ENCODE results near the gene AKAP13.

Gene AKAP13

GRCh38 chr15:85451099-85451700, 70.8 kb downstream of the AKAP13 start:
- DNase-seq (ENCODE audit: low read depth, low spot score) = no peak
- no peak overlapping the region for H3K4me3 ChIP-seq (ENCODE audit: low read depth, low read length)
- POLR2A ChIA-PET = no interaction called here
- CTCF ChIA-PET = no interaction called here
- no peak for TF ChIP-seq CTCF (IDR thresholded peaks at IDR 0.05; ENCODE audit: insufficient read depth, low read length, missing control alignments)

GRCh38 chr15:85452436-85452835, 72.0 kb downstream of the AKAP13 start:
- CTCF ChIA-PET = no interaction called here
- no peak for DNase-seq (ENCODE audit: low read depth, low spot score)
- TF ChIP-seq CTCF (IDR thresholded peaks at IDR 0.05; ENCODE audit: insufficient read depth, low read length, missing control alignments) = no peak
- POLR2A ChIA-PET = no interaction called here
- H3K4me3 ChIP-seq (ENCODE audit: low read depth, low read length) = no peak overlapping the region

- CTCF ChIA-PET = no interaction called here
- DNase-seq (ENCODE audit: low read depth, low spot score) = no peak
- no peak overlapping the region for H3K4me3 ChIP-seq (ENCODE audit: low read depth, low read length)
- TF ChIP-seq CTCF (IDR thresholded peaks at IDR 0.05; ENCODE audit: insufficient read depth, low read length, missing control alignments) = no peak
- POLR2A ChIA-PET = no interaction called here
Observed at GRCh38 chr15:85453144-85453872, 72.9 kb downstream of the AKAP13 start.

GRCh38 chr15:85454403-85454802, 74.0 kb downstream of the AKAP13 start:
- CTCF ChIA-PET = no interaction called here
- POLR2A ChIA-PET = no interaction called here
- TF ChIP-seq CTCF (IDR thresholded peaks at IDR 0.05; ENCODE audit: insufficient read depth, low read length, missing control alignments) = no peak
- H3K4me3 ChIP-seq (ENCODE audit: low read depth, low read length) = no peak overlapping the region
- DNase-seq (ENCODE audit: low read depth, low spot score) = no peak

- CTCF ChIA-PET = interaction anchor here (0.8 to 1.1 kb wide), 2 partner anchors 16 to 30 kb away, joined by 3 to 4 read pairs; no protein-coding TSS in a partner anchor
- no peak overlapping the region for H3K4me3 ChIP-seq (ENCODE audit: low read depth, low read length)
- TF ChIP-seq CTCF (IDR thresholded peaks at IDR 0.05; ENCODE audit: insufficient read depth, low read length, missing control alignments) = no peak
- POLR2A ChIA-PET = no interaction called here
- DNase-seq (ENCODE audit: low read depth, low spot score) = no peak
Observed at GRCh38 chr15:85455891-85456290, 75.5 kb downstream of the AKAP13 start.

GRCh38 chr15:85456798-85457197, 76.4 kb downstream of the AKAP13 start:
- no peak for TF ChIP-seq CTCF (IDR thresholded peaks at IDR 0.05; ENCODE audit: insufficient read depth, low read length, missing control alignments)
- no peak for DNase-seq (ENCODE audit: low read depth, low spot score)
- CTCF ChIA-PET = interaction anchor here (1.1 to 1.9 kb wide), 3 partner anchors 29 to 160 kb away, joined by 4 read pairs; no protein-coding TSS in a partner anchor
- POLR2A ChIA-PET = no interaction called here
- no peak overlapping the region for H3K4me3 ChIP-seq (ENCODE audit: low read depth, low read length)
